Stimulated activated CD8-positive, alpha-beta memory T cell treated with anti-CD3 and anti-CD28 coated beads, Interleukin-7, amount 100 ng/mL, for 24 hours (primary cell): ENCODE results near the gene GREM2.

Experiments
- DNase-seq: peaks from one replicate; pipeline ENCODE4 v3.0.0-alpha.2; 2020; ENCODE audit warnings: low read depth

The GREM2 gene

GRCh38 chr1:240611619-240612480 lies at the start of gene GREM2:
Gene GREM2 (minus strand): TSS chr1:240612155. CDS start chr1:240493475, 118,680 bp downstream.
- DNase-seq: no peak

GRCh38 chr1:240658312-240658960 lies 46.5 kb upstream of the GREM2 start:
- no peak for DNase-seq

GRCh38 chr1:240656531-240656930 lies 44.6 kb upstream of the GREM2 start:
- DNase-seq: no peak

- no peak for DNase-seq
Measured at GRCh38 chr1:240652961-240653409, 41.0 kb upstream of the GREM2 start.

GRCh38 chr1:240652549-240652948 lies 40.6 kb upstream of the GREM2 start:
- no peak for DNase-seq

- no peak for DNase-seq
Measured at GRCh38 chr1:240650877-240651276, 38.9 kb upstream of the GREM2 start.

GRCh38 chr1:240649733-240650721 lies 38.1 kb upstream of the GREM2 start:
- DNase-seq: no peak

- DNase-seq: no peak
Measured at GRCh38 chr1:240646571-240647240, 34.8 kb upstream of the GREM2 start.

GRCh38 chr1:240644732-240645131 lies 32.8 kb upstream of the GREM2 start:
- DNase-seq: no peak

GRCh38 chr1:240635466-240636256 lies 23.7 kb upstream of the GREM2 start:
- DNase-seq: no peak

- DNase-seq: no peak
Measured at GRCh38 chr1:240630409-240630808, 18.5 kb upstream of the GREM2 start.

- no peak for DNase-seq
Measured at GRCh38 chr1:240621249-240621648, 9.3 kb upstream of the GREM2 start.

GRCh38 chr1:240619906-240620621 lies 8.1 kb upstream of the GREM2 start:
- no peak for DNase-seq

- DNase-seq: no peak
Measured at GRCh38 chr1:240619357-240619756, 7.4 kb upstream of the GREM2 start.

- DNase-seq: no peak
Measured at GRCh38 chr1:240618946-240619345, 7.0 kb upstream of the GREM2 start.

GRCh38 chr1:240616018-240616417 lies 4.1 kb upstream of the GREM2 start:
- no peak for DNase-seq

- no peak for DNase-seq
Measured at GRCh38 chr1:240613356-240614142, 1.6 kb upstream of the GREM2 start.

GRCh38 chr1:240612811-240613210 lies 856 bp upstream of the GREM2 start:
- DNase-seq: no peak

GRCh38 chr1:240611228-240611618 lies 732 bp downstream of the GREM2 start:
- no peak for DNase-seq
